Natural killer cell (primary cell): ENCODE data around the gene CCDC60. TPM values are rescaled to one million over a fixed set of nuclear protein-coding genes. Genes with fewer than 3 reads are reported as not detected.

Experiments
- ATAC-seq, 3 donors: fragments of 150-1000 bp in 2 of 3; fragments of 200-7000 bp in 1 of 3; cut with Tn5 transposase; 1 replicate in 1 of 3; 2 replicates in 2 of 3; pipeline ENCODE4 v1.10.0; 2021; ENCODE audit warnings: mild to moderate bottlenecking in 2 of 3, moderate library complexity in 2 of 3
- DNase-seq, 2 donors: peaks; one replicate each; pipeline versions ENCODE4 v3.0.0 to v3.0.0-alpha.2; 2013 to 2021; ENCODE audit warnings: mixed read lengths in 1 of 2
- H3K27ac ChIP-seq: one replicate; pipeline ENCODE4 v1.5.1; 2013; ENCODE audit warnings: mild to moderate bottlenecking, low read length
- H3K27me3 ChIP-seq: one replicate; pipeline ENCODE4 v1.6.1; 2013; ENCODE audit warnings: low read length; ENCODE audit not compliant: control insufficient read depth, insufficient read depth
- H3K36me3 ChIP-seq: one replicate; pipeline ENCODE4 v1.6.1; 2013; ENCODE audit warnings: low read length; ENCODE audit not compliant: control insufficient read depth, insufficient read depth
- H3K4me1 ChIP-seq: one replicate; pipeline ENCODE4 v1.6.1; 2013; ENCODE audit warnings: low read length; ENCODE audit not compliant: control insufficient read depth, insufficient read depth
- H3K4me3 ChIP-seq: one replicate; pipeline ENCODE4 v1.5.1; 2013; ENCODE audit warnings: low read length
- H3K9me3 ChIP-seq: one replicate; pipeline ENCODE4 v1.6.1; 2013; ENCODE audit warnings: low read length; ENCODE audit not compliant: control insufficient read depth, insufficient read depth
- H3K27ac Mint-ChIP-seq, 2 donors: one replicate each; pipeline ENCODE4 v1.8.0; 2022; ENCODE audit warnings: mild to moderate bottlenecking in 2 of 2, mixed read lengths in 2 of 2, moderate library complexity in 1 of 2
- H3K27me3 Mint-ChIP-seq, 2 donors: one replicate each; pipeline ENCODE4 v1.8.0; 2022; ENCODE audit warnings: low read depth in 2 of 2, mixed read lengths in 2 of 2
- H3K36me3 Mint-ChIP-seq: one replicate; pipeline ENCODE4 v1.8.0; 2022; ENCODE audit warnings: mixed read lengths
- H3K4me1 Mint-ChIP-seq, 2 donors: one replicate each; pipeline ENCODE4 v1.8.0; 2022; ENCODE audit warnings: mixed read lengths in 2 of 2
- H3K4me3 Mint-ChIP-seq: one replicate; pipeline ENCODE4 v1.8.0; 2022; ENCODE audit warnings: mild to moderate bottlenecking, moderate library complexity, mixed read lengths
- H3K9me3 Mint-ChIP-seq, 2 donors: one replicate each; pipeline ENCODE4 v1.8.0; 2022; ENCODE audit warnings: mixed read lengths in 2 of 2
- CTCF ChIP-seq: fragments of 200-600 bp; IDR thresholded peaks from one replicate; pipeline ENCODE4 v1.8.0; 2022; ENCODE audit warnings: antibody characterized with exemption
- WGBS: methylation state at CpG from one replicate; pipeline ENCODE4 v1.1.7; 2013; ENCODE audit warnings: missing lambda C conversion rate; ENCODE audit not compliant: insufficient coverage; 5-methylcytosine and 5-hydroxymethylcytosine counted together
- intact Hi-C: fragments of 100-400 bp; cut with micrococcal nuclease; formaldehyde crosslinking; loops from one replicate; pipeline ENCODE4 v1.14.2; 2022
- total RNA-seq, 4 donors: library from RNA; stranded (reverse); fragments of 120-200 nt in 1 of 4; gene quantifications; one replicate each; pipeline versions ENCODE4 v1.2.3 to v1.2.4, GENCODE V29; 2013 to 2022

CCDC60 gene
- total RNA-seq, 3 donors from 2014 or later (not counting 1 experiment from before 2014, with no cell fraction given): not detected

- H3K4me1 Mint-ChIP-seq: no peaks in the 10 kb centered on the region
These were observed 236.2 kb downstream of the CCDC60 start for GRCh38 chr12:119570771-119571170.

GRCh38 chr12:119573086-119573485 is 238.6 kb downstream of the CCDC60 start:
- H3K36me3 Mint-ChIP-seq: no peaks in the 10 kb centered on the region
- Histone ChIP-seq H3K36me3 (no peaks in the 10 kb centered on the region), H3K4me1 (no peaks in the 10 kb centered on the region), H3K27ac (no peak overlapping the region), H3K27me3 (peaks cover 2% of the 10 kb centered on the region), H3K4me3 (no peak overlapping the region), H3K9me3 (no peaks in the 10 kb centered on the region)
- H3K27ac Mint-ChIP-seq: no peak overlapping the region
- peaks cover 21 to 44% of the 10 kb centered on the region in 2 donors for H3K27me3 Mint-ChIP-seq
- DNase-seq (no peak), ATAC-seq (no peak)
- no peaks in the 10 kb centered on the region for H3K9me3 Mint-ChIP-seq
- intact Hi-C loops: no loop called here
- no peaks in the 10 kb centered on the region for H3K4me1 Mint-ChIP-seq
- no peak overlapping the region for H3K4me3 Mint-ChIP-seq
- no peak for TF ChIP-seq CTCF
- WGBS: 100% methylated on average over 1 of the region's 1 CpG

More at GRCh38 chr12:119570771-119571170, 236.2 kb downstream of the CCDC60 start:
- intact Hi-C loops: no loop called here
- 68% methylated on average over 6 of the region's 6 CpGs for WGBS
- no peak overlapping the region for H3K4me3 Mint-ChIP-seq
- no peak for TF ChIP-seq CTCF
- H3K36me3 Mint-ChIP-seq: no peaks in the 10 kb centered on the region
- Histone ChIP-seq H3K4me3 (no peak overlapping the region), H3K36me3 (no peaks in the 10 kb centered on the region), H3K9me3 (no peaks in the 10 kb centered on the region), H3K27me3 (no peaks in the 10 kb centered on the region), H3K27ac (no peak overlapping the region), H3K4me1 (no peaks in the 10 kb centered on the region)
- H3K27ac Mint-ChIP-seq: no peak overlapping the region
- no peak for ATAC-seq
- peaks cover 16 to 32% of the 10 kb centered on the region in 2 donors for H3K27me3 Mint-ChIP-seq
- DNase-seq: no peak
- H3K9me3 Mint-ChIP-seq: no peaks in the 10 kb centered on the region

GRCh38 chr12:119574255-119574654 is 239.7 kb downstream of the CCDC60 start:
- Mint-ChIP-seq H3K9me3 (no peaks in the 10 kb centered on the region), H3K27ac (no peak overlapping the region), H3K27me3 (peaks cover 23 to 44% of the 10 kb centered on the region in 2 donors), H3K36me3 (no peaks in the 10 kb centered on the region), H3K4me3 (no peak overlapping the region), H3K4me1 (no peaks in the 10 kb centered on the region)
- DNase-seq (no peak), ATAC-seq (no peak)
- WGBS: 89% methylated on average over 1 of the region's 1 CpG
- Histone ChIP-seq H3K36me3 (no peaks in the 10 kb centered on the region), H3K27ac (no peak overlapping the region), H3K4me1 (no peaks in the 10 kb centered on the region), H3K27me3 (peaks cover 2% of the 10 kb centered on the region), H3K4me3 (no peak overlapping the region), H3K9me3 (no peaks in the 10 kb centered on the region)
- intact Hi-C loops: no loop called here
- no peak for TF ChIP-seq CTCF

GRCh38 chr12:119576118-119576810 is 241.7 kb downstream of the CCDC60 start:
- DNase-seq (no peak), ATAC-seq (no peak)
- no peaks in the 10 kb centered on the region for H3K4me1 Mint-ChIP-seq
- Histone ChIP-seq H3K27ac (no peak overlapping the region), H3K27me3 (peaks cover 2% of the 10 kb centered on the region), H3K36me3 (no peaks in the 10 kb centered on the region), H3K4me1 (no peaks in the 10 kb centered on the region), H3K4me3 (no peak overlapping the region), H3K9me3 (no peaks in the 10 kb centered on the region)
- H3K9me3 Mint-ChIP-seq: no peaks in the 10 kb centered on the region
- H3K4me3 Mint-ChIP-seq: no peak overlapping the region
- H3K36me3 Mint-ChIP-seq: no peaks in the 10 kb centered on the region
- intact Hi-C loops: no loop called here
- peaks cover 23 to 40% of the 10 kb centered on the region in 2 donors for H3K27me3 Mint-ChIP-seq
- 76% methylated on average over 8 of the region's 8 CpGs for WGBS
- no peak for TF ChIP-seq CTCF
- H3K27ac Mint-ChIP-seq: no peak overlapping the region
